Activated CD8-positive, alpha-beta memory T cell treated with anti-CD3 and anti-CD28 coated beads for 4 hours (primary cell): Measurements from ENCODE around the gene GJA8.
"Not testable (repeated sequence)": the region's sequence is repeated elsewhere in the genome, so short reads cannot be mapped to it uniquely, and the experiment has no call there.

Source experiments
- DNase-seq, 2 donors: peaks; one replicate each; pipeline ENCODE4 v3.0.0-alpha.2; 2020; ENCODE audit warnings: low read depth in 2 of 2

Gene GJA8

DNA sequence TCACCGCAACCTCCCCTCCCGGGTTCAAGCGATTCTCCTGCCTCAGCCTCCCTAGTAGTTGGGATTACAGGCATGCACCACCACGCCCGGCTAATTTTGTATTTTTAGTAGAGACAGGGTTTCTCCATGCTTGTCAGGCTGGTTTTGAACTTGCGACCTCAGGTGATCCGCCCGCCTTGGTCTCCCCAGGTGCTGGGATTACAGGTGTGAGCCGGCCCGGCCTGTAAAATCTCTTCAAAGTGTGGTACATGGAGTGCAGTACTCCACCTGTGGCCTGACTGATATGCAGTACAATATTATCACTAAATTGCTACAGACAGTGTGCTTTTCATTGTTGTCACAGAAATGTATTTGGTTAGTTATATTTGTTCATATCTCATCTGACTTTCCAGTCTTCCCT, 25.1 kb downstream of the GJA8 start:
- DNase-seq, result not testable (repeated sequence)

DNA sequence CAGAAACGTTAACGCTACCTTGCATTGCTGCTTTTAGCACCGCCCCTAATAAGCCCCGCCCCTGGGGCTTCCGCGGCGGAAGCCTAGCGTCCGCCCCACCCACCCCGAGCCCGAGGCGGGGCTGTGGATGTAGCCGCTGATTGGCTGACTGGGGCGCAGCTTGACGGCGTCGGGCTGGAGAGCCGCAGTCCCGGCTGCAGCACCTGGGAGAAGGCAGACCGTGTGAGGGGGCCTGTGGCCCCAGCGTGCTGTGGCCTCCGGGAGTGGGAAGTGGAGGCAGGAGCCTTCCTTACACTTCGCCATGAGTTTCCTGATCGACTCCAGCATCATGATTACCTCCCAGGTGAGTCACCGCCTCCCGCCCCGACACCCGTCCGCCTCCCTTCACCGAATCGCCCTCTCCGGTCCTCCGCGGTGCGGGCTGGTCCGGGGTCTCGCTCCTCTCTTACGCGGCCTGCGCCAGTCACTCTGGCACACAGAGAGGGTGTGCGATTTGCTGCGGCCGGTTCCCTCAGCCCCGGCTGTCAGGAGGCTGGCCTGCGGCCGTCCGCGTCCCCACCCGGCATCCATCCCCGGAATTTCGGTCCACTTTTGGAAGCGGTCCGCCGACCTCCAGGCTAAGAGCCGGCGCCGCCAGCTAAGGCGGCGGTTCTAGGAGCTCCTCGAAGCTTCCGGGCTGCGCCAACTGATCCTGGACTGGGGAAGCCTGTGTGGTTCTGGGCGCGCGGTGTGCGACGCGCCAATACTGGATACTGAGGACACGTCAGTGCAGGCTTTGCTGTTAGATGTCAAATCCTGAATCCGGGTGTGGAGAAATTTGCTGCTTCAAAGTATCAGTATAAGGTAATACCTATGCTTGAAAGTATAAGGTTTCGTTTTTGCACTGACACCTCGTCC, 25.9 kb downstream of the GJA8 start, which contains the start of gene GPR89B:
GPR89B (plus strand) TSS at position 185 of the 897 bp plus-strand sequence; CDS start at position 302, 117 bp downstream.
- peak; percentile 84 to 86 for DNase-seq

DNA sequence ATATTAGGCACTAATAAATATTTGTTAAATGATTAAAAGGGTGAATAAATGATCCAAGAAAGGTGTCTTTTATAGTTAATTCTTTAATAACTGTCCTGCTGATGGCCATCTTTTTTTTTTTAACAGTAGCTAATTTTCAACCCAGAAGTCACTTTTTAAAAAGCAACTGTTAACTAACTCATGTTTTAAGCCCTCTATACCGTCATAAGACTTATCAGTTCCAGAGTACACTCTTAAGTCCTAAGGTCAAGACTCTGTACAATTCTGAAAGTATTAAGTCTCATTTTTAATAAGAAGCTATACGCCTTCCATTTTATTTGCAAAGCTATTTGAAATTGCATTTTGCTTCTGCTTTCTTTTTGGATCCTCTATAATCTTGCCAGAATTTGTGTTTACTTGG, 28.5 kb downstream of the GJA8 start:
- not testable (repeated sequence) for DNase-seq

DNA sequence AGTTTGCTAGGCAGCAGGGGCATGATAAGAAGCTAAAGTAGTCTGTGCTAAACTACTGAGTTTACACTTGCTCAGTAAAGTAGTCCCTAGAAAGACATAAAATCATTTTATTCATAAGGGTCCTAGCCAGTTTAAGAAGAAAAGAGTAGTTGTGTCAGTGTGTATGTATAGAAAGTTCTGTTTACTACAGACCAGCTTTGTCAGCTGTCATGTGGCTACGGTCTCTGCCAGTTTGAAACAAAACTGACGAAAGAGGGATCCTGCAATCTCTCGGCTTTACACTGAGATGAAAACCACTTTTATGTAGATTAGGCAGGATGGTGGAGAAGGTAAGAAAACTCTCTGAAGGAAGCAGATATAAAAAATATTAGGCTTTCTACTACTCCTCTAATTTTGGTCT, 32.7 kb downstream of the GJA8 start:
- DNase-seq, result not testable (repeated sequence)

DNA sequence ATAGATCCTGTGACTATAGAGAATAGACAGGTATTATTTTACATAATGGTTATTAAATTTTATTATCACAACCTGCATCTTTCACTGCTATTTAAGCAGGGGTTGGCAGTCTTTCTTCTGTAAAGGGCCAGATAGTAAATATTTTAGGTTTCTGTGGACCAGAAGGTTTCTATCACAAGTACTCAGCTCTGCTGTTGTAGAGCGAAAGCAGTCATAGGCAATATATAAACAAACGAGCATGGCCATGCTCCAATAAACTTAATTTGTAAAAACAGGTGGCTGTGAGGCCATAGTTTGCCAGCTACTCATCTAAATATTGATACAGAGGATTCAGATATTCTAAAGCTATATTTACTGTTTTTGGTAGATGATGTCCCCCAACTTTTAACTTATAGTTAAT, 37.9 kb downstream of the GJA8 start:
- not testable (repeated sequence) for DNase-seq

DNA sequence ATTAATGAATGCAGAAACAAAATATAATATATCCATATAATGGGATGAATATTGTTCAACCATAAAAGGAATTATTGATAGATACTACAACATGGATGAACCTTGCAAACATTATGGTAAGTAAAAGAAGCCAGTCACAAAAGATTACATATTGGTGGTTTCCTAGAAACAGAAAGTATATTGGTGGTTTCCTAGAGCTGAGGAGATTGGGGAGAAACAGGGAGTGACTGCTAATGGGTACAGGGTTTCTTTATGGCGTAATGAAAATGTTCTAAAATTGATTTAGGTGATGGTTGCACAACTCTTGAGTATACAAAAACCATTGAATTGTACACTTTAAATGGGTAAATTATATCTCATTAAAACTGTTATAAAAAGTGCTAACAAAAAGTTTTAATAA, 40.0 kb downstream of the GJA8 start:
- DNase-seq, result not testable (repeated sequence)

DNA sequence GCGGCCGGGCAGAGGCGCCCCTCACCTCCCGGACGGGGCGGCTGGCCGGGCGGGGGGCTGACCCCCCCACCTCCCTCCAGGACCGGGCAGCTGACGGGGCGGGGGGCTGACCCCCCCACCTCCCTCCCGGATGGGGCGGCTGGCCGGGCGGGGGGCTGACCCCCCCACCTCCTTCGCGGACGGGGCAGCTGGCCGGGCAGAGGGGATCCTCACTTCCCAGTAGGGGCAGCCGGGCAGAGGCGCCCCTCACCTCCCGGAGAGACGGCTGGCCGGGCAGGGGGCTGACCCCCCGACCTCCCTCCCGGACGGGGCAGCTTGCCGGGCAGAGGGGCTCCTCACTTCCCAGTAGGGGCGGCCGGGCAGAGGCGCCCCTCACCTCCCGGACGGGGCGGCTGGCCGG, 46.9 kb downstream of the GJA8 start:
- DNase-seq, result not testable (repeated sequence)
